Measurements from ENCODE around the gene SLITRK2. TPM values are rescaled to one million over a fixed set of nuclear protein-coding genes. Genes with fewer than 3 reads are reported as not detected.

The SLITRK2 gene
- total RNA-seq, 1 donor from 2014 or later = 8.3 TPM

DNA sequence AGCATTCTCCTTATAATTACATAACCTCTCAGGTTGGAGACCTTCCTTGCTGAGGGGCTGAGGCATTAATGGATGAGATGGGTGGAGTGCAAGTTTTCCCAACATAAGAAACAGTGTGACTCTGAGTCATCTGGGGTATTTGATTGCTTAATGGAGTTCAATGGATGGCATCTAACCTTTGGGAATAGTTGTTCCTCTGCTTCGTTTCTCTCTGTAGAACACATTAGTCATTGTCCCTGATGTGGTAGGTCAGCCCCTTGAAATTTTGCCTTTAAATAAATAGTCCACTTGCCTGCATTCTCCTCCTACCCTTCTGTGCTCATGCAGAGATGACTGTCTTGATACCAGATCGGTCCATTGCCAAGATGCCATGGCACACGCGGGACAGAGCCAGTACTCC lies 38.6 kb downstream of the SLITRK2 start:
- Mint-ChIP-seq H3K27ac (ENCODE audit: unreplicated experiment) (no peak overlapping the region), H3K9me3 (peaks cover 5% of the 10 kb centered on the region), H3K36me3 (ENCODE audit: low read depth) (no peaks in the 10 kb centered on the region), H3K4me3 (no peak overlapping the region), H3K27me3 (ENCODE audit: low read depth) (no peaks in the 10 kb centered on the region), H3K4me1 (peaks cover 4% of the 10 kb centered on the region)
- no peak for DNase-seq (ENCODE audit: low read depth, low spot score)
- TF ChIP-seq CTCF (conservative IDR thresholded peaks at IDR 0.05) = no peak

GRCh38 chrX:145861818-145862217 lies 44.2 kb downstream of the SLITRK2 start:
- Mint-ChIP-seq H3K4me3 (no peak overlapping the region), H3K36me3 (ENCODE audit: low read depth) (no peaks in the 10 kb centered on the region), H3K4me1 (no peaks in the 10 kb centered on the region), H3K27ac (ENCODE audit: unreplicated experiment) (no peak overlapping the region), H3K9me3 (peaks cover 8% of the 10 kb centered on the region), H3K27me3 (ENCODE audit: low read depth) (no peaks in the 10 kb centered on the region)
- no peak for TF ChIP-seq CTCF (conservative IDR thresholded peaks at IDR 0.05)
- no peak for DNase-seq (ENCODE audit: low read depth, low spot score)

- Mint-ChIP-seq H3K4me1 (no peaks in the 10 kb centered on the region), H3K4me3 (no peak overlapping the region), H3K36me3 (ENCODE audit: low read depth) (no peaks in the 10 kb centered on the region), H3K9me3 (peaks cover 13% of the 10 kb centered on the region), H3K27me3 (ENCODE audit: low read depth) (no peaks in the 10 kb centered on the region), H3K27ac (ENCODE audit: unreplicated experiment) (no peak overlapping the region)
- TF ChIP-seq CTCF (conservative IDR thresholded peaks at IDR 0.05) = no peak
- no peak for DNase-seq (ENCODE audit: low read depth, low spot score)
These were observed 47.5 kb downstream of the SLITRK2 start for GRCh38 chrX:145865082-145865481.
